Measurements from ENCODE around the gene PTCD1. TPM values are rescaled to one million over a fixed set of nuclear protein-coding genes. Genes with fewer than 3 reads are reported as not detected.

The PTCD1 gene
- total and polyA plus RNA-seq, 9 of the 15 experiments (the other 6 are each of a cell fraction or from before 2014, with no cell fraction given), result 0.46 to 17.1 (median 6.2) TPM

DNA sequence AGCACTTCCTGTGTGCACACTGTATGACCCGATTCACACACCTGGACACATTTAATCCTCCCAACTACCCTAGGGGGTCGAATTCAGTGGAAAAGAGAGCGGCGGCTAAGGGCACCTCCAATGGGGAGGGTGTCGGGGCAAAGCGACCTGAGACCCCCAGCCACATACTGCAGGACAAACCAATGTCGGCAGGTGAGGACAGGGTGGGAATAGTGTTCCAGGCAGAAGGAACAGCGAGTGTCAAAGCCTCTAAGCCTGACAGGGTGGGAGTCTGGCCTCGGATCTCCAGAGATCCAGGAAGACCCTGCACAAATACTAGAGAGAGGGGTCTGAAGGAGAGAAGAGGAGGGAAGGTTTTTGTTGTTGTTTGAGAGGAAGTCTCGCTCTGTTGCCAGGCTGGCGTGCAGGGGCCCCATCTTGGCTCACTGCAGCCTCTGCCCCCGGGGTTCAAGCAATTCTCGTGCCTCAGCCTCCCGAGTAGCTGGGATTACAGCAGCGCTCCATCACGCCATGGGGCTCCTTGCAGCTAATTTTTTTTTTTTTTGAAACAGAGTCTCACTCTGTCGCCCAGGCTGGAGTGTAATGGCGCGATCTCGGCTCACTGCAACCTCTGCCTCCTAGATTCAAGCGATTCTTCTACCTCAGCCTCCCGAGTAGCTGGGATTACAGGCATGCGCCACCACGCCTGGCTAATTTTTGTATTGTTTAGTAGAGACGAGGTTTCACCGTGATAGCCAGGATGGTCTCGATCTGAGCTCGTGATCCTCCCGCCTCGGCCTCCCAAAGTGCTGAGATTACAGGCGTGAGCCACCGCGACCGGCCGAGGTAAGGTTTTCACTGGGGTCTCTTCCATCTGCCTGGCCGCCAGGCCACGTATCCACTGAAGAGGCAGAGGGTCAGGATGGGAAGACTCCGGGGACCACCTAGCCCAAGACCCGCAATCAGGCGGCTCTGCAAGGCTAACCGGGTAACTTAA lies 65.2 kb downstream of the PTCD1 start:
- no peaks in the 10 kb centered on the region; the same call in 1 of the 2 replicates for H4K20me1 ChIP-seq (replicated peaks; ENCODE audit: control insufficient read depth, insufficient read depth, low read length)
- ChIA-PET CTCF (ENCODE audit: low intra/inter-chr PET ratio) (no interaction called here), POLR2A (interaction anchor here (0.6 to 1.0 kb wide), 6 partner anchors 10 to 46 kb away, joined by 3 to 4 read pairs (median 4); no protein-coding TSS in a partner anchor)
- TSS peak; percentile 63 for BruUV-seq (replicated peaks)
- FAIRE-seq (no peak), ATAC-seq (no peak), DNase-seq (ENCODE audit: extremely low read depth in 1 of 4, low spot score in 3 of 4) (no peak)
- H3K4me2 ChIP-seq (ENCODE audit: insufficient read depth, low read length), result peak overlapping the region; percentile 81
- H3K9me1 ChIP-seq (ENCODE audit: control insufficient read depth, insufficient read depth, low read length), result no peaks in the 10 kb centered on the region
- peak overlapping the region; percentile 79 to 83 for H3K9ac ChIP-seq (ENCODE audit: insufficient read depth in 1 of 2, low read depth in 2 of 2, low read length in 2 of 2)
- H3K27me3 ChIP-seq (ENCODE audit: control insufficient read depth in 2 of 2, insufficient read depth in 2 of 2, low read length in 2 of 2), result no peaks in the 10 kb centered on the region
- H3K9me3 ChIP-seq (replicated peaks; ENCODE audit: control insufficient read depth, insufficient read depth, low read depth, low read length), result no peaks in the 10 kb centered on the region
- H2AFZ ChIP-seq (ENCODE audit: low read depth, low read length), result peak overlapping the region; percentile 95
- H3K4me1 ChIP-seq (replicated peaks in 1 of 2; ENCODE audit: control insufficient read depth in 2 of 2, insufficient read depth in 2 of 2, low read length in 2 of 2), result peaks cover 28 to 60% of the 10 kb centered on the region in 2 experiments
- H3K4me3 ChIP-seq, result peak overlapping the region; percentile 94
- WGBS (ENCODE audit: insufficient coverage, low coverage, missing lambda C conversion rate), result 75% methylated on average over 36 of the region's 41 CpGs
- in situ Hi-C loops (cut with MboI) (no loop called here), intact Hi-C loops (cut with micrococcal nuclease) (loop anchor here (2.0 kb wide), 1 partner anchor 35 kb away; the partner anchor contains the start of genes BUD31 and PDAP1)
- 0 out of 3 replicates have a peak overlapping the region, but pooled peaks have one; percentile 74 for H3K27ac ChIP-seq (ENCODE audit: extremely low read depth, low read depth, low read length)
- H3K36me3 ChIP-seq (ENCODE audit: control insufficient read depth, insufficient read depth, low read length), result peaks cover 23% of the 10 kb centered on the region; the same call in 2 of the 3 replicates
- H3K79me2 ChIP-seq (ENCODE audit: control insufficient read depth, insufficient read depth, low read length), result peaks cover 35% of the 10 kb centered on the region
- TF ChIP-seq TCF7 (IDR thresholded peaks at IDR 0.05; ENCODE audit: borderline replicate concordance) (no peak), ZNF212 (CRISPR knock-in tag; IDR thresholded peaks at IDR 0.05) (0 out of 2 replicates have a peak, but pooled peaks have one; percentile 45), SRSF3 (IDR thresholded peaks at IDR 0.05; ENCODE audit: insufficient read depth, low read length) (no peak), THRAP3 (IDR thresholded peaks at IDR 0.05; ENCODE audit: borderline replicate concordance) (peak; percentile 59; the same call in 1 of the 2 replicates), SOX6 (IDR thresholded peaks at IDR 0.05) (no peak), NCOR1 (IDR thresholded peaks at IDR 0.05) (no peak), NFE2L1 (tag; IDR thresholded peaks at IDR 0.05; ENCODE audit: borderline replicate concordance, low read depth) (no peak), SUPT5H (IDR thresholded peaks at IDR 0.05) (no peak), PRPF4 (IDR thresholded peaks at IDR 0.05; ENCODE audit: insufficient read depth, low read depth, low read length, poor library complexity, severe bottlenecking) (no peak), BDP1 (IDR thresholded peaks at IDR 0.05; ENCODE audit: insufficient read depth, insufficient read length) (no peak), SMARCE1 (IDR thresholded peaks at IDR 0.05) (no peak), MEF2D (tag; conservative IDR thresholded peaks at IDR 0.05; ENCODE audit: low read depth) (no peak)
- TF ChIP-seq, protein P1, sequence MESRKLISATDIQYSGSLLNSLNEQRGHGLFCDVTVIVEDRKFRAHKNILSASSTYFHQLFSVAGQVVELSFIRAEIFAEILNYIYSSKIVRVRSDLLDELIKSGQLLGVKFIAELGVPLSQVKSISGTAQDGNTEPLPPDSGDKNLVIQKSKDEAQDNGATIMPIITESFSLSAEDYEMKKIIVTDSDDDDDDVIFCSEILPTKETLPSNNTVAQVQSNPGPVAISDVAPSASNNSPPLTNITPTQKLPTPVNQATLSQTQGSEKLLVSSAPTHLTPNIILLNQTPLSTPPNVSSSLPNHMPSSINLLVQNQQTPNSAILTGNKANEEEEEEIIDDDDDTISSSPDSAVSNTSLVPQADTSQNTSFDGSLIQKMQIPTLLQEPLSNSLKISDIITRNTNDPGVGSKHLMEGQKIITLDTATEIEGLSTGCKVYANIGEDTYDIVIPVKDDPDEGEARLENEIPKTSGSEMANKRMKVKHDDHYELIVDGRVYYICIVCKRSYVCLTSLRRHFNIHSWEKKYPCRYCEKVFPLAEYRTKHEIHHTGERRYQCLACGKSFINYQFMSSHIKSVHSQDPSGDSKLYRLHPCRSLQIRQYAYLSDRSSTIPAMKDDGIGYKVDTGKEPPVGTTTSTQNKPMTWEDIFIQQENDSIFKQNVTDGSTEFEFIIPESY (CRISPR knock-in tag; IDR thresholded peaks at IDR 0.05), result peak; percentile 82
- TF ChIP-seq, protein P2, sequence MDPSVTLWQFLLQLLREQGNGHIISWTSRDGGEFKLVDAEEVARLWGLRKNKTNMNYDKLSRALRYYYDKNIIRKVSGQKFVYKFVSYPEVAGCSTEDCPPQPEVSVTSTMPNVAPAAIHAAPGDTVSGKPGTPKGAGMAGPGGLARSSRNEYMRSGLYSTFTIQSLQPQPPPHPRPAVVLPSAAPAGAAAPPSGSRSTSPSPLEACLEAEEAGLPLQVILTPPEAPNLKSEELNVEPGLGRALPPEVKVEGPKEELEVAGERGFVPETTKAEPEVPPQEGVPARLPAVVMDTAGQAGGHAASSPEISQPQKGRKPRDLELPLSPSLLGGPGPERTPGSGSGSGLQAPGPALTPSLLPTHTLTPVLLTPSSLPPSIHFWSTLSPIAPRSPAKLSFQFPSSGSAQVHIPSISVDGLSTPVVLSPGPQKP (CRISPR knock-in tag; IDR thresholded peaks at IDR 0.05), result no peak
- TF ChIP-seq, protein P3, sequence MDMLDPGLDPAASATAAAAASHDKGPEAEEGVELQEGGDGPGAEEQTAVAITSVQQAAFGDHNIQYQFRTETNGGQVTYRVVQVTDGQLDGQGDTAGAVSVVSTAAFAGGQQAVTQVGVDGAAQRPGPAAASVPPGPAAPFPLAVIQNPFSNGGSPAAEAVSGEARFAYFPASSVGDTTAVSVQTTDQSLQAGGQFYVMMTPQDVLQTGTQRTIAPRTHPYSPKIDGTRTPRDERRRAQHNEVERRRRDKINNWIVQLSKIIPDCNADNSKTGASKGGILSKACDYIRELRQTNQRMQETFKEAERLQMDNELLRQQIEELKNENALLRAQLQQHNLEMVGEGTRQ (CRISPR knock-in tag; IDR thresholded peaks at IDR 0.05), result no peak
- TF ChIP-seq, protein P4, sequence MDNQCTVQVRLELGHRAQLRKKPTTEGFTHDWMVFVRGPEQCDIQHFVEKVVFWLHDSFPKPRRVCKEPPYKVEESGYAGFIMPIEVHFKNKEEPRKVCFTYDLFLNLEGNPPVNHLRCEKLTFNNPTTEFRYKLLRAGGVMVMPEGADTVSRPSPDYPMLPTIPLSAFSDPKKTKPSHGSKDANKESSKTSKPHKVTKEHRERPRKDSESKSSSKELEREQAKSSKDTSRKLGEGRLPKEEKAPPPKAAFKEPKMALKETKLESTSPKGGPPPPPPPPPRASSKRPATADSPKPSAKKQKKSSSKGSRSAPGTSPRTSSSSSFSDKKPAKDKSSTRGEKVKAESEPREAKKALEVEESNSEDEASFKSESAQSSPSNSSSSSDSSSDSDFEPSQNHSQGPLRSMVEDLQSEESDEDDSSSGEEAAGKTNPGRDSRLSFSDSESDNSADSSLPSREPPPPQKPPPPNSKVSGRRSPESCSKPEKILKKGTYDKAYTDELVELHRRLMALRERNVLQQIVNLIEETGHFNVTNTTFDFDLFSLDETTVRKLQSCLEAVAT (IDR thresholded peaks at IDR 0.05), result peak in 1 of 2 experiments; percentile 83; a peak in 2 of 4 replicates
